NCI-H2029 treated with DMSO at 0.1 percent for 48 hours (cell line): ENCODE results near the gene ANKLE2.

Source experiments
- DNase-seq: peaks from one replicate; lab custom pipeline; 2025; lab: John Stamatoyannopoulos, UW

Gene ANKLE2

DNA sequence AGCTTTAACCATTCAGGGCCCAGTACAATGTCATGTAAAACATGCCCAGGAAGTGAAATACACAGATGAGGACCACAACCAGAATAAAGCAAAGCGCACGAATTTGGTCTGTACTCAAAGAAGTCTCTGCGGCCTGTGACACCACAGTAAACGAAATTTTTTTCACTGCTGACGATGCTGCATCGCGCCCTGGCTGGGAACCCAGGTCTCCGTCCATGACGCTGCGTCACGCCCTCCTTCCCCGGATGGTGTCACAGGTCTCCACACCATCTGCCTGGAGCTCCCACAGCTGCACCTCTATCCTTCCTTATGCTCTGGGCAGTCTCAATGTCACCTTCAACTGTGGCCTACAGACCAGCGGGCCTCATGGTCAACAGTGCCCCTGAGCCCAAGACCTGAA is 17.8 kb downstream of the ANKLE2 start:
- DNase-seq = no peak

DNA sequence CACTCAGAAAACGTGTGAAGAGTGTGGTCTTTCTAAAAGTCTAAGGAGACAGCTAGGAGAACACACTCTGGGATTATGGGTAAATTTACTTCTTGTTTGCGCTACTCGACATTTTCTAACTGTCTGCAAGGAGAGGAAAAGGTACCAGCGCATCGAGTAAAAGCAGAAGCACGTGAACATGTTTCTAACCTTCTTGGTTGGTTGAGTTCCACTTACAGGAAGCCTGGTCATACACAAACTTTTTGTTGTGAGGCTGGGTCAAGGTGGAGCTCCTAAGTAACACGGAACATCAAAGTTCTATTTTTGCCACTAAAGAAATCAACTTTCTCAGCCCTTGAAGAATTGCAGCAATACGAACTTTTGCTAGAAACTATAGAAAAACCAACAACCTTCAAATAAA is 20.0 kb downstream of the ANKLE2 start:
- no peak for DNase-seq

GRCh38 chr12:132740652-132741051 is 21.0 kb downstream of the ANKLE2 start:
- DNase-seq = no peak

GRCh38 chr12:132740313-132740646 is 21.4 kb downstream of the ANKLE2 start:
- DNase-seq = no peak

- DNase-seq = no peak
Observed at GRCh38 chr12:132739600-132740312, 21.9 kb downstream of the ANKLE2 start.

- DNase-seq = no peak
Observed at GRCh38 chr12:132736913-132737312, 24.7 kb downstream of the ANKLE2 start.

DNA sequence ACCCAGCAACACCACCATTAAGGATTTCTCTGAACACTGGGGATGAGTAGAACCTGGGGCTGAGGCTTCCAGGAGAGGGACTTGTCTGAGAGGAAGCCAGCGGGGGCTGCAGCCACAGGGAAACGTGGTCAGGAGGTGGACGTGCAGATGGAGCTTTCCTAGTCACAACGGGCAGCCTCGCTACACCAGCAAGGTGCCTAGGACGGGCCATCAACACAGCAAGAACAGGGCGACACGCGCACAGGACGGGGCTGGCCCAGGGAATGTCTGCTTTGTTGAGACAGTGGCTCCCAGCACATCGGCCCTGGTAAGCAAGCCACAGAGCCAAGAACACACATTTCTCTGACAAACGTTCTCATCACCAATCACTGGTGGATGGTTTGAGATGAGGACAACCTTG is 25.3 kb downstream of the ANKLE2 start:
- DNase-seq = no peak

GRCh38 chr12:132735496-132735895 is 26.1 kb downstream of the ANKLE2 start:
- DNase-seq = no peak

- DNase-seq = no peak
Observed at GRCh38 chr12:132734206-132734605, 27.4 kb downstream of the ANKLE2 start.

- DNase-seq = no peak
Observed at GRCh38 chr12:132731574-132731973, 30.1 kb downstream of the ANKLE2 start.

DNA sequence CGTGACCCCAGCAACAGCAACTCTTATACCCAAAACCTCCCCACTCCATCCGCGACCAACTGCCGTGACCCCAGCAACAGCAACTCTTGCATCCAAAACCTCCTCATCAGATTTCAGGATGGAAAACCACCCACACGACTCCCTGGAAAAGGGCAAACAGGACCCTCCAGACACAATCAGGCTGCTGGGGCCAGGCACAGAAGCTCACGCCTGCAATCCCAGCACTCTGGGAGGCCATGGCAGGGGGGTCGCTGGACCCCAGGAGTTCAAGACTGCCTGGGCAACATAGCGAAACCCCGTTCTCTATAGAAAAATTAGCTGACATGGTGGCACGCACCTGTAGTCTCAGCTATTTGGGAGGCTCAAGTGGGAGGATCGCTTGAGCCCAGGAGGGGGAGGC is 31.3 kb downstream of the ANKLE2 start:
- DNase-seq = no peak

DNA sequence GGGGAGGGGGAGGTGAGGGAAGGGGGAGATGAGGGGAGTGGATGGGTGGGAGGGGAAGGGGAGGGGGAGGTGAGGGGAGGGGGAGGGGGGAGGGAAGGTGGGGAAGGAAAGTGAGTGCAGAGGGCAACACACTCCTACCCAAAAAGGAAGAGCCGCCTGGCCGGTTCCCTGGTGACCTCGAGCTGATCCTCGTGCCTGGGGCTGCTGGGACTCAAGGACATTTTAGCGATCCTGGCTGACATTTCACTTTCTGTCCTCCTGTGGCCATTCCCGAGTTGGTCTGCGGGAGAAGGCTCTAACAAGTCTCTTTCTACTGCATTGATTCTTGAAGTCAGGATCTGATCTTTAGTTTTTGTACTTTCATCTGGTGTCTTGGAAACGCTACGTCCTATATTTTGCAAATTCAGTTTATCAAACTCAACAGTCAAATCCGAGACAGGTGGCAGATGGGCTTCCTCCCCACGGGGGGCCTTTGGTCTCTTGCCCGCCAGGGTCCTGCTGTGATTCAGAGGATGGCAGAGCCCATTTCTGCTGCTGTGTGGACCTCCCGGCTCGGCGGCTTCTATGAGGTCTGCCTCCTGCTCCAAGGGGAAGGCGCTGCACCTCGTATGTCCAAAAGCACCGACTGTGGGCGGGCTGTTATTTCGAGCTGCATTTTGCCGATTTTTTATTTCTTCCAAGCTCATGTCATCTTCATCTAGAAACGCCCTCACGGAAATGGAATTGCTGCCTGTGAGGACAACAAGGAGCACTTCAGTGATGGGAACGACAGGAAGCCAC is 31.9 kb downstream of the ANKLE2 start:
- no peak for DNase-seq

GRCh38 chr12:132728502-132728901 is 33.1 kb downstream of the ANKLE2 start:
- no peak for DNase-seq

DNA sequence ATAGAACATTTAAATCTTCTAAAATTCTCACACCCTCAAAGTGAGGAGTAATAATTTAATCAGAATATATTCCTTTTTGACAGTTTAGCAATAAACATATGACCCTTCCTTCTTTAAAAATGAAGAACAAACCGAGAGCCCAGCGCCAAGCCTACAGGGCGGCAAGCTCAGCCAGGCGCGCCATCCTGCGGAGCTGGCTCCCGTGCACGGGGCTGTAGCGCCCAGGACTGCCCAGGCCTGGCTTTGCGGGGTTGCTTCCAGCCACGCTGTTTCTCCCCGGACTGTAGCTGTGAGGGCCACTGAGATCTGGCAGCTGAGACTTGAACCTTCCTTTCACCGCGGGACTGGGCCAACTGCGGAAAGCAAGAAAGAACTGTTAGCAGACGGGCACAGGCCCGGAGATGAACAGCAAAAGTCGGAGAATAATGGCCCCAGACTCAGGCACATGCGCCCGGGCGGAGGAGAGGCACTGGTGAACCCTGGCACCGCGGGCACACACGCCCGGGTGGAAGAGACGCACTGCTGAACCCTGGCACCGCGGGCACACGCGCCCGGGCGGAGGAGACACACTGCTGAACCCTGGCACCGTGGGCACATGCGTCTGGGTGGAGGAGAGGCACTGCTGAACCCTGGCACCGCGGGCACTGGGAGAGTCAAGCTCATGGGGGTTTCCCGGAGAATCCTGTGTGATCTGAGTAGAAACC is 34.4 kb downstream of the ANKLE2 start:
- no peak for DNase-seq

DNA sequence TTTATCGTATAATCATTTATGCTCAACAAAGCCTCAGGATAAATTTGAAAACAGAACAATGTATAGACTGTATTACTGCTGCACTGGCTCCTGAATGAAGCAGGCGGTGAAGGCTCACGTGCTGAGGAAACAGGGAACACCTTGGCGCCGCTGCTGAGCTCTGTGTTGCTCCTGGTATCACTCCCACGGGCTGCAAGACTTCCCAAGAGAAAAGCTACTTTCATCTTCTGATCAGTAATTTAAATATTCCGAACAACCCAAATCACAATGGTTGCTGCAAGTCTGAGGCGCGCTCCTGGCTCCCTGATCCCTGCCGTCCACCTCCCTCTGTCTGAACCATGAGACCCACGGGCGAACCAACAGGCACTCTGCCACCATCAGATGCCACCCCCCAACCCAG is 35.2 kb downstream of the ANKLE2 start:
- no peak for DNase-seq

DNA sequence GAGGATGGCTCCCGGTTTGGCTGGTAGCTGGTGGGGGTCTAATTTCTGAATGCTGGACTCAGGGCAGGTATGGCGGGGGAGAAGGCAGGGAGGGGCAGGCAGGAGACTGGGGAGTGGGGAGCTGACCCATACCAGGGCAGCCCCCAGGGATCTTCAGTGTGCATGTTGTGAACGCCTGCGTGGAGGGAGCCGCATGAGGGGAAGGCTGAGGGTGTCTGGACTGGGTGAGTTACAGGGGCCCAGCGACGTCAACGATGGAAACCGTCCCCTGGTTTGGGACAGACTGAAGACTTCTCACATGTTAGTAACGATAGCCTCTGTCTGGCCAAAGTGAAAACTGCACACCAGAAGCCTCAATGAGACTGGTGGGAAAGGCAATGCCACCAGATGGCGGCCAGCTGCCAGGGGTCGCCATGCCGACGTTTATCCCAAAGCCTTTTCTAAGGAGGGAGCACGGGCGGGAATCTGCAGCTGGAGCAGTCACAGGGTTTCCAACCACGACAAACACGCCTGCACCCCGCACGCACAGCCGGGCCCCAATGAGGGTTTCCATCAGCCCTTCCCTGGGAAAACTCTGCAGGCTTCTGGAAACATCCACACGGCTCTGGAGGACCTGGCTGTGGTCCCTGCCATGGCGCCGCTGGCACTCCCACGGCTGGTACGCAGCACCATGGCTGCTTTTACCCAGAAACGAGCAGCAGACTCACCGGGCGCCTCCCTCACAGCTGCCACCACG is 37.0 kb downstream of the ANKLE2 start:
- DNase-seq = no peak

GRCh38 chr12:132723764-132724140 is 37.9 kb downstream of the ANKLE2 start:
- no peak for DNase-seq

GRCh38 chr12:132723015-132723763 is 38.4 kb downstream of the ANKLE2 start:
- no peak for DNase-seq

GRCh38 chr12:132720606-132721345 is 40.9 kb downstream of the ANKLE2 start:
- DNase-seq = no peak

DNA sequence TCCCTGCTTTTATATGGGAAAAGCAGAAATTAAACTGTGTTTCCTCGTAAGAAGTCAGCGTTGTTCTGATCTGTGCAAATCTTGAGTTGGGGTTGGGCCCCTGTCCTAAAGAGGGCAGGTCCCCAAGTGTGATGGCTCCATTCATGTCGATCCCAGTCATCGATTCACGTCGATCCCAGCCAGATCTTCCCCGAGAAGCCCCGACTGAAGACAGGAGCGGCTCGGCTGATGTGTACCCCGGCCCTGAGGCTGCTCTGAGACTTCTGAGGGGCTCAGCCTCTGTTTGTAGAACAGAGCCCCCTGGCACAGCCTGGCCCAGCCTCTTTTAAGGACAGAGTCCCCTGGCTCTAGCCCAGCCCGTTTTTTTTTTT is 41.7 kb downstream of the ANKLE2 start:
- DNase-seq = no peak
